HFFc6 (cell line): ENCODE data around the gene HDGFL2. TPM values are rescaled to one million over a fixed set of nuclear protein-coding genes. Genes with fewer than 3 reads are reported as not detected.

Source experiments
- DNase-seq: peaks from one replicate; pipeline ENCODE4 v3.0.0-alpha.2; 2018
- H3K27ac Mint-ChIP-seq: 2 replicates; pipeline ENCODE4 v1.8.0; 2020; ENCODE audit warnings: mild to moderate bottlenecking, mixed read lengths
- H3K27me3 Mint-ChIP-seq: 2 replicates; pipeline ENCODE4 v1.8.0; 2021; ENCODE audit warnings: mild to moderate bottlenecking, moderate library complexity, mixed read lengths; ENCODE audit not compliant: insufficient read depth
- H3K36me3 Mint-ChIP-seq: 2 replicates; pipeline ENCODE4 v1.8.0; 2021; ENCODE audit warnings: low read depth, mixed read lengths
- H3K4me1 Mint-ChIP-seq: 2 replicates; pipeline ENCODE4 v1.8.0; 2020; ENCODE audit warnings: low read depth, mixed read lengths
- H3K4me3 Mint-ChIP-seq: 2 replicates; pipeline ENCODE4 v1.8.0; 2020; ENCODE audit warnings: mild to moderate bottlenecking, moderate library complexity, mixed read lengths
- H3K9me3 Mint-ChIP-seq: 2 replicates; pipeline ENCODE4 v1.8.0; 2020; ENCODE audit warnings: mild to moderate bottlenecking, mixed read lengths
- CTCF ChIP-seq: fragments of 200-600 bp; sonication (generic); IDR thresholded peaks from 2 replicates; pipeline ENCODE4 v1.5.0; 2021; ENCODE audit warnings: antibody characterized with exemption, mild to moderate bottlenecking
- long read RNA-seq: library from polyadenylated mRNA; unstranded; transcript quantifications from one replicate; pipeline ENCODE4 v2.0.0, GENCODE V29; 2019
- total RNA-seq, 6 experiments: library from RNA; stranded (reverse); fragmentation: NEBNext Ultra II Directional; extraction: Animal tissue kit (Norgen Biotek cat#: 25700); gene quantifications; 2 replicates in 1 of 6; 3 replicates in 5 of 6; pipeline ENCODE4 v1.2.3, GENCODE V29; 2021

HDGFL2 gene
- 10 to 100 TPM; 68.0 to 79.6 (median 74.2) TPM for total RNA-seq
- long read RNA-seq, partial matches to known transcripts: 8 of 10 reads
- long read RNA-seq, other reads (novel, unspliced or antisense): 2 of 10 reads

DNA sequence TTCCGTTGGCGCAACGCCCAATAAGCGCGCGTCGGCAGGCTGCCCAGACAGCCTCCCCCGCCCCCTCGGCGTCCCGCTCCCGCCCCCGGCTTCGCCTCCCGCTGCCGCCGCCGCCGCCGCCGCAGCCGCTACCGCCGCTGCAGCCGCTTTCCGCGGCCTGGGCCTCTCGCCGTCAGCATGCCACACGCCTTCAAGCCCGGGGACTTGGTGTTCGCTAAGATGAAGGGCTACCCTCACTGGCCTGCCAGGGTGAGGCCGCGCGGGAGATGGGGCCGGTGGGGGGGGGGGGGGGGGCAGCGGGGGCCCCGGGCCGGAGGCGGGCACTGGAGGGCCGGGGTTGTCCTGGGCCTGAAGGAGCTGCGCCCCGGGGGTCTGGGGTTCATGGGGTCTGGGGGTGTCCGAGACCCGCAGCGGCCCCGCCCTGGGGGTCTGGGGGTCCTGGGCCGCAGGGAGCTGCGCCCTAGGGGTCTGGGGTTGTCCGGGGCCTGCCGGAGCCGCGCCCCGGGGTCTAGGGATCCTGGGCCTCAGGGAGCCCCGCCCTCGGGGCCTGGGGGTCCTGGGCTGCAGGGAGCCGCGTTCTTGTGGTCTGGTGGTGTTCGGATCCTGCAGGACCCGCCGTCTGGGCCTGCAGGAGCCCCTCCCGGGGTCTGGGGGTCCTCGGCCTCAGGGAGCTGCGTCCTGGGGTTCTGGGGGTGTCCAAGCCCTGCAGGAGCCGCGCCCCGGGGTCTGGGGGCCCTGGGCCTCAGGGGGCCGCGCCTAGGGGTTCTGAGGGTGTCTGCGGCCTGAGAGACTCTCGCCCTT is at the start of gene HDGFL2:
HDGFL2 (plus strand) TSS at position 124 of the 801 bp plus-strand sequence; CDS start at position 178, 54 bp downstream.
- Mint-ChIP-seq H3K4me3 (peak within 1 kb of the TSS; percentile 93), H3K27ac (peak within 1 kb of the TSS; percentile 81)

GRCh38 chr19:4423416-4424126 is 48.5 kb upstream of the HDGFL2 start:
- Mint-ChIP-seq H3K4me1 (peaks cover 17% of the 10 kb centered on the region), H3K9me3 (no peaks in the 10 kb centered on the region), H3K36me3 (peaks cover 13% of the 10 kb centered on the region; the same call in 1 of the 2 replicates), H3K27me3 (no peaks in the 10 kb centered on the region), H3K27ac (no peak overlapping the region; the same call in 1 of the 2 replicates), H3K4me3 (no peak overlapping the region)
- no peak for TF ChIP-seq CTCF
- DNase-seq: no peak

More for the DNA sequence above, at the start of gene HDGFL2:
- H3K4me1 Mint-ChIP-seq: peaks cover 19% of the 10 kb centered on the region
- no peaks in the 10 kb centered on the region for H3K9me3 Mint-ChIP-seq
- no peak for DNase-seq
- TF ChIP-seq CTCF: no peak
- peaks cover 3% of the 10 kb centered on the region; the same call in 1 of the 2 replicates for H3K27me3 Mint-ChIP-seq
- peaks cover 8% of the 10 kb centered on the region; the same call in 1 of the 2 replicates for H3K36me3 Mint-ChIP-seq

DNA sequence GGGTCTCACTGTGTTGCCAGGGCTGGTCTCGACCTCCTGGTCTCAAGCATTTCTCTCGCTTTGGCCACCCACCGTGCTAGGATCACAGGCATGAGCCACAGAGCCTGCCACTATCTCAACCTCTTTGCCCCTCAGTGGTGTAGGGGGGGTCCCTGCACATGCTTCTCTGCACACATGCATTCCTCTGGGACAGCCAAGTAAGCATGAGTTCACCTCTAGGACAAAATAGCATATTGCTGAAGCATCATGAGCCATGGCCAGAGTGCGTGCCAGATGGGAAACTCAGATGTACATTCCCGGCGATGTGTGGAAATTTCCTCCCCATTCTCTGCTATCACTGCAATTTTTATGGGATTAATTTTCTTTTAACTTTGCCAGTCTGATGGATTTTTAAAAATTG is 46.6 kb upstream of the HDGFL2 start:
- peak overlapping the region; percentile 92 for H3K27ac Mint-ChIP-seq

GRCh38 chr19:4428326-4428975 is 43.6 kb upstream of the HDGFL2 start:
- DNase-seq: no peak
- peaks cover 12% of the 10 kb centered on the region for H3K4me1 Mint-ChIP-seq
- H3K36me3 Mint-ChIP-seq: peaks cover 23% of the 10 kb centered on the region
- H3K27me3 Mint-ChIP-seq: no peaks in the 10 kb centered on the region; the same call in 1 of the 2 replicates
- no peak for TF ChIP-seq CTCF
- 0 out of 2 replicates have a peak overlapping the region, but pooled peaks have one; percentile 33 for H3K27ac Mint-ChIP-seq
- H3K4me3 Mint-ChIP-seq: no peak overlapping the region
- H3K9me3 Mint-ChIP-seq: no peaks in the 10 kb centered on the region

More for the DNA sequence above, 46.6 kb upstream of the HDGFL2 start:
- H3K27me3 Mint-ChIP-seq: no peaks in the 10 kb centered on the region; the same call in 1 of the 2 replicates
- peak overlapping the region; percentile 59 for H3K4me3 Mint-ChIP-seq
- DNase-seq: peak; percentile 89
- no peaks in the 10 kb centered on the region for H3K9me3 Mint-ChIP-seq
- TF ChIP-seq CTCF: no peak
- H3K36me3 Mint-ChIP-seq: peaks cover 21% of the 10 kb centered on the region
- H3K4me1 Mint-ChIP-seq: peaks cover 12% of the 10 kb centered on the region

GRCh38 chr19:4429256-4429655 is 42.8 kb upstream of the HDGFL2 start:
- no peak for TF ChIP-seq CTCF
- Mint-ChIP-seq H3K27me3 (no peaks in the 10 kb centered on the region; the same call in 1 of the 2 replicates), H3K9me3 (no peaks in the 10 kb centered on the region), H3K27ac (no peak overlapping the region; the same call in 1 of the 2 replicates), H3K4me1 (peaks cover 12% of the 10 kb centered on the region), H3K36me3 (peaks cover 18% of the 10 kb centered on the region), H3K4me3 (no peak overlapping the region)
- no peak for DNase-seq
